ENCODE data around the gene CMTM2.

Gene CMTM2

DNA sequence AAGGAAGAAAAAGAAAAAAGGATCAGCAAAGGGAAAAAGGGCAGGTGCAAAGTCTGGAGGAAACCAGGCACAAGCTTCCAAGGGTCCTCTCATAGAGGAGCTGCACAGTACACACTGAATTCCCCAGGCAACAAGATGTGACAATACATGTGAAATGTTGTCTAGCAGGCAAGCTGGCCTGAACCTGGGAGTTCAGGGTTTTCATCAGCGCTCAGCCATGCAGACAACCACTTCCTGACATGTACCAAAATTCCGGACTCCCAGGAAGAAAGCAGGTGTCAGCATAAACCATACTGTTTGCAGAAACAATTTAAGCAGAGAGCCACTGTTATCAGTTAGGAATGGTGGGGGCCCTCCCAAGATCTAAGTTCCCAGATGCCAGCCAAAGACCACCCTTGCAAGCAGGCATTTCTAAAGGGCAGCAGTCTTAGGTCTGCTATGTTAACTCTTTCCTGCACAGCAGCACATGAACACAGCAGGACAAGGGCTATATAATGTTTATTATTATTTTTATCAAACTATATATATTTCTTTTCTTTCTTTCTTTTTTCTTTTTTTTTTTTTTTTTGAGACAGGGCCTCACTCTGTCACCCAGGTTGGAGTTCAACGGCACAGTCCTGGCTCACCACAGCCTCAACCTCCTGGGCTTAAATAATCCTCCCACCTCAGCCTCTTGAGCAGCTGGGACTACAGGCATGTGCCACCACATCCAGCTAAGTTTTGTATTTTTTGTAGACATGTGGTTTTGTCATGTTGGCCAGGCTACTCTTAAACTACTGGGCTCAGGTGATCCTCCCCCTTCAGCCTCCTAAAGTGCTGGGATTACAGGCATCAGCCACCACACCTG is 39.4 kb upstream of the CMTM2 start:
- TF ChIP-seq, protein P1, sequence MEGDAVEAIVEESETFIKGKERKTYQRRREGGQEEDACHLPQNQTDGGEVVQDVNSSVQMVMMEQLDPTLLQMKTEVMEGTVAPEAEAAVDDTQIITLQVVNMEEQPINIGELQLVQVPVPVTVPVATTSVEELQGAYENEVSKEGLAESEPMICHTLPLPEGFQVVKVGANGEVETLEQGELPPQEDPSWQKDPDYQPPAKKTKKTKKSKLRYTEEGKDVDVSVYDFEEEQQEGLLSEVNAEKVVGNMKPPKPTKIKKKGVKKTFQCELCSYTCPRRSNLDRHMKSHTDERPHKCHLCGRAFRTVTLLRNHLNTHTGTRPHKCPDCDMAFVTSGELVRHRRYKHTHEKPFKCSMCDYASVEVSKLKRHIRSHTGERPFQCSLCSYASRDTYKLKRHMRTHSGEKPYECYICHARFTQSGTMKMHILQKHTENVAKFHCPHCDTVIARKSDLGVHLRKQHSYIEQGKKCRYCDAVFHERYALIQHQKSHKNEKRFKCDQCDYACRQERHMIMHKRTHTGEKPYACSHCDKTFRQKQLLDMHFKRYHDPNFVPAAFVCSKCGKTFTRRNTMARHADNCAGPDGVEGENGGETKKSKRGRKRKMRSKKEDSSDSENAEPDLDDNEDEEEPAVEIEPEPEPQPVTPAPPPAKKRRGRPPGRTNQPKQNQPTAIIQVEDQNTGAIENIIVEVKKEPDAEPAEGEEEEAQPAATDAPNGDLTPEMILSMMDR (conservative IDR thresholded peaks at IDR 0.05; ENCODE audit: low read depth, low read length), result no peak
- H3K4me3 ChIP-seq (ENCODE audit: low read length), result no peak overlapping the region
- DNase-seq (ENCODE audit: low read depth), result no peak

DNA sequence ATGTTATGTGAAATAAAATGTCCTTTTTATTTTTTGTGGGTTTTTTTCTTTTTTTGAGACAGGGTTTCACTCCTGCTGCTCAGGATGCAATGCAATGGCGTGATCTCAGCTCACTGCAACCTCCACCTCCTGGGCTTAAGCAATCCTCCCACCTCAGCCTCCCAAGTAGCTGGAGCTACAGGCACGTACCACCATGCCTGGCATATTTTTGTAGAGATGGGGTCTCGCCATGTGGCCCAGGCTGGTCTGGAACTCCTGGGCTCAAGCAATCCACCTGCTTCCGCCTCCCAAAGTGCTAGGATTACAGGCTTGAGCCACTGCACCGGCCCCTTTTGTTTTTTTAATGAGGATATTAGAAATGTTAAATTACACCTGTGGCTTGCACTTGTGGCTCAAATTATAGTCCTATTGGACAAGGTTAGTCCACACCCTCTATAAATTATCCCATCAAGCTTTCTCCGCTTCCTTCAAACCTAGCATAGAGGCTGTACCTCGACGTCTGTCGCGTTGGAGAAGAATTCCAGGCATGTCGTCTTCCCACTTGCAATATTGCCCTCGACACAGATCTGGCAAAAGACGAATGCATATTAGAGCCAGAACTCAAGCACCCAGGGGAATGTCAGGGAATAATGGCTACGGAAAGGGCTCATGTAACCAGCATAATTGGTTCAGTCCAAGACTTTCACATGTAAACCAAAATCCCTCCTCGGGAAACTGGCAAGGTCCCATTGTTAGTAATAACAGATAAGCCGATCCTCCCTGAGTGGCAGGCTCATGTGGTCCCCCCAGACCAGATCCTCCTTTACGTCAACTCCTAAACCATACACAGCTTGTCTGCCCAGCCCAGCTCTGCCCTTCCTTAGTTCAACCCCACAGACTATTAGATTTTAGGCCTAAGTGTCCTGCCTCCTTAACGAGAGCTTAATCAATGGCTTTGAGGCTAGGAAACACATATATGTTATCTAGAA is 37.6 kb upstream of the CMTM2 start:
- TF ChIP-seq, protein P1 (conservative IDR thresholded peaks at IDR 0.05; ENCODE audit: low read depth, low read length), result no peak
- DNase-seq (ENCODE audit: low read depth), result no peak
- H3K4me3 ChIP-seq (ENCODE audit: low read length), result no peak overlapping the region

- H3K4me3 ChIP-seq (ENCODE audit: low read length), result no peak overlapping the region
- no peak for DNase-seq (ENCODE audit: low read depth)
- TF ChIP-seq, protein P1 (conservative IDR thresholded peaks at IDR 0.05; ENCODE audit: low read depth, low read length), result no peak
These were observed 36.9 kb upstream of the CMTM2 start for GRCh38 chr16:66542396-66542795.

DNA sequence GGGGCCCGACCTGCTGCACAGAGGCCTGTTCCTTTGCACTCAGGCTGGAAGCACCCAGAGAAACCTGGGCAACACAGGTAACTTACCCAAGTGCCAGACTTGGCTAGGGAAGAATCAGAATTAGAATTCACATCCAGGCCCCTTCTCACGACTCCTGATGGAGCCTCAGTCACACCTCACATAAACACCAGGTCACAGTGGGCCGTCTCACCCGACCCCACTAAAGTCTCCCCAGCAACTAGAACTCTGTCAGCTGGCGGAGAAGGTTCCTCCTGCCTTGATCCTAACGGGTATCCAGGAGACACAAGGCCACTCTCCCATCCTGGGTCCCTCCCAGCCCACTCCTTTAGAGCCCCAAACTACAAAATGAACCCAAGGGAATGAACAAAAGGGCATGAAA is 35.7 kb upstream of the CMTM2 start:
- DNase-seq (ENCODE audit: low read depth), result no peak
- TF ChIP-seq, protein P1 (conservative IDR thresholded peaks at IDR 0.05; ENCODE audit: low read depth, low read length), result no peak
- H3K4me3 ChIP-seq (ENCODE audit: low read length), result no peak overlapping the region

DNA sequence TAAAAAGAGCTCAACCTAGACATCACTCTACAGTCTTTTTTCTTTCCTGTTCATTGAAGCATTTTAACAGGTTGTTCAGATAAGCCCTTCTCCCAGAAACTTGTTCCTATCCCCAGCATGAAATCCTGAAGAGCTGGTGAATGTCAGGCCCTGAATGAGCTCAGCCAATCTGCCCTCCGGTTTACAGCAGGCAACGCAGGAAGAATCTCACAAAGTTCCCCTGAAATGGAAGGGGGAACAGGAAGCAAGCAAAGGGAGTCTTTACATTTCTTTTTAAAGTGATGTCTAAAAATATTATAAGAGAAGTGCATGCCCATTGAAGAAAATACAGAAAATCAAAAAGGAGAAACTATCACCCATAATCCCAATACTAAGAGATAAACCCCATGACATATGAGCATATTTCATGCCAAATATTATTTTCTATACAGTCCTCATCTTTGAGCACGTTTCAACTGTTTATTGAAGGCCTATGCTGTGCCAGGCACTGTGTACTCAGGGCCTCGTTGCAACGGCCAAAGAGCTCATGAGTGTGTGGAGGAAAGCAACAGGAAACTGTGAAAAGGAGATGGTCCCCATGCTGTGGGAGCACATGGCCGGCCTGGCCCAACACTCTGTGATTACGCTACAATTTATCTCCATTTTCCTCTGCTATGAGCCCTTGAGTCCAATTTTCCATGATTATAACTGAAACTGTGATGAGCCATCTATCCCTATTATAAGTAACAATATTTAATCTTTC is 35.1 kb upstream of the CMTM2 start:
- no peak for DNase-seq (ENCODE audit: low read depth)
- TF ChIP-seq, protein P1 (conservative IDR thresholded peaks at IDR 0.05; ENCODE audit: low read depth, low read length), result no peak
- no peak overlapping the region for H3K4me3 ChIP-seq (ENCODE audit: low read length)

DNA sequence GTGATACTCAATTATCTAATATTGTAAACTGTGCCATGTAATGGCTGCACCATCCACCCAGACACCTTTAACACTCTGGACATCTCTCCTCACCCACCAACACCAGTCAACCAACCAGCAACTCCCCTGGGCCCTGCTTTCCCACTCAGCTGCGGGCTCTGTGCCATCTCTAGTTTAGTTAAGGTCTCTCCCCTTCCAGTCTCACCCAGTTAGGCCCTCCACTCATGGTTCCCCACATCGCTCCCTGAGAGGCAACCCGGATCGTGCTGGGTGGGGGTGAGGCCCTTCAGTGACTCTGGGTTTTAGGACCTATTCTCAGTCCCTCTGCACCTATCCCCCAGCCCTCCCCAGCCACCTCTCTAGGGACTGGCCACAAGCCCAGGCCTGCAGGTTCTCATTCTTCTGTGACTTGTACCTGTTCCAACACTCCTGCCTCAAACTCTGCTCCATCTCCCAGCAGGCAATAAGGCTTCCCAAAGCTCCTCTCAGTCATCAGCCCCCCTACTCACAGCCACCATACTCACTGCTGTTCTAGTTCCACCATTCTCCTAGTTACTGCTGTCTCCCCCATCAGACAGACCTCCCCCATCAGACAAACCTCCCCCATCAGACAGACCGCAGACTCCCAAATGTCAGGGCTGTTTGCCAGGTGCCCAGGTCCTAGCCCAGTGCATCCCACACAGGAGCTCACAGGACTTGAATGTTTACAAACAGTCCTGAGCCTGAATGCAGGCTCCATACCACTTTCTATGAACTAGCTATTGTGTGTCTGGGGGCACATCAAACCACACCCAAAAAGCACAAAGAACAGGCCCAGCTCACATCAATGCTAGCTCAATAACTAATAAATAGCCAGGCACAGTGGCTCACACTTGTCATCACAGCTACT is 31.9 kb upstream of the CMTM2 start:
- TF ChIP-seq, protein P1 (conservative IDR thresholded peaks at IDR 0.05; ENCODE audit: low read depth, low read length), result no peak
- DNase-seq (ENCODE audit: low read depth), result no peak
- no peak overlapping the region for H3K4me3 ChIP-seq (ENCODE audit: low read length)
